Mesangial cell (primary cell): Measurements from ENCODE around the gene ALAS2. TPM values are rescaled to one million over a fixed set of nuclear protein-coding genes. Genes with fewer than 3 reads are reported as not detected.

Experiments
- total RNA-seq: library from RNA; depleted of rRNA; stranded (reverse); fragments of >200 nt; gene quantifications from 2 replicates; pipeline ENCODE4 v1.2.3, GENCODE V29; 2015

ALAS2 gene
- total RNA-seq, result not detected in 2 replicates

DNA sequence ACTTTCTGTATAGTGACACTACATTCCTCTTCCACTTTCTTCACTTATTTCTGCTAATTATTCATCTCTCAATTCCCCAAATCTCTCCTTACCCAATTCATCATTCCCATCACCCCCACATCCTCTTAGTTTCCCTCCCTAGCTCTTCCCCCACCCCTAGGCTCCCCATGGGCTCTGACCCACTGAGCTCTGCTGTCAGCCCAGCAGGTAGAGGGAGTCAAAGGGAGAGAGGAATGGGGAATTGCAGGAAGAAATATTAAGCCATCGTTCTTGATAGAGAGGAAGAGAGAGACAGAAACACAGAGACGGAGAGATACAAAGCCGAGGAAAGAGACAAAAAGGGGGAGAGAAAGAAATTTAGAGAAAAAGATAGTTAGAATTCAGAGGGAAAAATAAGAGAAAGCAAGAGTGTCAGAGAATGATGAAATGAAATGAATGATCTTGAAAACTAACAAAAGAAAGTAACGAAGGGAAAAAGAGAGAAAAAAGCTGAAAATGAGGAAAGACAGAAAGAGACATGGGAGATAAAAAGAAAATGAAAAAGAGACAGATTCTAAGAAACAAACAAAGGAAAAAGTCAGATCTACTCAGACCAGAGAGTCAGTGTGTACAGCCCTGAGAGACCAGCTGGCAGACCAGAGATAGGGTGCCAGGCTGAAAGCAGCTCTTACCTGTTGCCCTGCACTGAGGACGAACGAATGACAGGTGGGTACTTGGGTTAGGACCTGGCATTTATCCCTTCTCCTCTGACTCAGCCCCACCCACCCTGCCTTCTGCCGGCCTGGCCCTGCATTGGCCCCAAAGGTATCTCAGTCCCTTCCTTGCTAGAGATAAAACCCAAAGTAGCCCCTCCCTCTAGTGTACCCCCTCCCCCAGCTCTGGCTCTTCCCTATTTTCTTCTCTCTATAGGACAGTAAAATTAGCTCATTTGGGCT lies at the start of gene ALAS2:
TSS of gene ALAS2 (minus strand) at position 707 of the 935 bp plus-strand sequence. CDS start 4,977 bp downstream, outside the sequence.

GRCh38 chrX:55074851-55075467 lies 44.2 kb upstream of the ALAS2 start, which contains the start of gene PAGE2B:
Gene PAGE2B, plus strand, starts transcription at chrX:55075030. Its CDS starts 1,012 bp downstream, at chrX:55076042.

GRCh38 chrX:54999717-55000598 lies 30.8 kb downstream of the ALAS2 start, which contains the start of gene APEX2:
Gene APEX2, plus strand, starts transcription at chrX:55000363. Its CDS starts 60 bp downstream, at chrX:55000423.

DNA sequence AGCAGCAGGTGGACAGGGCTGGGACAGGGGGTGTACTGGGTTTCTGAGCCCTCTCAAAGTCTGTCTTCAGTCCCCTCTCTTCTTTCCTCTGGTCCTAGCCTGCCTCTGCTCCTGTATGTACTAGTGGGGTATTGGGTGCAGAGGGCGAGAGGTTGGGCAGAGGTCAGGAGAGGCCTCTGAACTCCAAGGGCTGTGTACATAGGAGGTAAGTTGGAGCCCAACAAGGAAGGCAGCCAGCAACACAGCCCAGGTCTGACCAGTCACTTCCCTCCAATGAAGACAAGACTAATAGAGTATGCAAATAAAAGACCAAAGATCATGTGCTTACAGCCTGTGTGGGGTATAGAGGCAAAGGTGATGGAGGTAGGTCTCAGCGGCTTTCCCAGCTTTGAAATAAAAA lies 36.7 kb downstream of the ALAS2 start, which contains the start of gene PFKFB1:
TSS of gene PFKFB1 (minus strand) at position 90 of the 400 bp plus-strand sequence. CDS start 181 bp downstream, outside the sequence.

Other genes with a start within 250 kb of the ALAS2 start
- gene ITIH6, start 232.7 kb downstream of the ALAS2 start, total RNA-seq, result not detected in 2 replicates
- gene MAGED2, start 223.2 kb downstream of the ALAS2 start, total RNA-seq, result 160 and 236 TPM in 2 replicates
- gene TRO, start 110.2 kb downstream of the ALAS2 start, total RNA-seq, result 9.6 and 43.2 TPM in 2 replicates
- not detected in 2 replicates for gene PFKFB1, start 36.8 kb downstream of the ALAS2 start, total RNA-seq
- gene APEX2, start 30.6 kb downstream of the ALAS2 start, total RNA-seq, result 10.3 and 16.6 TPM in 2 replicates
- gene PAGE2B, start 44.1 kb upstream of the ALAS2 start, total RNA-seq, result not detected in 2 replicates
- not detected in 2 replicates for gene PAGE2, start 58.0 kb upstream of the ALAS2 start, total RNA-seq
- gene PAGE5, start 189.4 kb upstream of the ALAS2 start, total RNA-seq, result not detected in 2 replicates
- not detected in 2 replicates for gene PAGE3, start 233.9 kb upstream of the ALAS2 start, total RNA-seq